HEK293T (cell line): ENCODE data around the gene C1RL.

Source experiments
- FOXA1 ChIP-seq: fragments of 450-650 bp; IDR thresholded peaks from 2 replicates; pipeline ENCODE4 v1.6.1; 2016; ENCODE audit warnings: mild to moderate bottlenecking
- FOXK2 ChIP-seq: fragments of 450-650 bp; IDR thresholded peaks from 2 replicates; pipeline ENCODE4 v1.6.1; 2016; ENCODE audit warnings: mild to moderate bottlenecking
- FOXM1 ChIP-seq: fragments of 450-650 bp; IDR thresholded peaks from 2 replicates; pipeline ENCODE4 v1.6.1; 2017; ENCODE audit warnings: mild to moderate bottlenecking, borderline replicate concordance
- L3MBTL2 ChIP-seq: fragments of 450-650 bp; conservative IDR thresholded peaks from 2 replicates; pipeline ENCODE4 v1.6.1; 2016; ENCODE audit warnings: mild to moderate bottlenecking
- NFRKB ChIP-seq: fragments of 450-650 bp; IDR thresholded peaks from 2 replicates; pipeline ENCODE4 v1.6.1; 2016; ENCODE audit warnings: mild to moderate bottlenecking, moderate library complexity
- SP1 ChIP-seq: fragments of 450-650 bp; IDR thresholded peaks from 2 replicates; pipeline ENCODE4 v1.6.1; 2017
- ZNF384 ChIP-seq: fragments of 450-650 bp; IDR thresholded peaks from 2 replicates; pipeline ENCODE4 v1.6.1; 2016

DNA sequence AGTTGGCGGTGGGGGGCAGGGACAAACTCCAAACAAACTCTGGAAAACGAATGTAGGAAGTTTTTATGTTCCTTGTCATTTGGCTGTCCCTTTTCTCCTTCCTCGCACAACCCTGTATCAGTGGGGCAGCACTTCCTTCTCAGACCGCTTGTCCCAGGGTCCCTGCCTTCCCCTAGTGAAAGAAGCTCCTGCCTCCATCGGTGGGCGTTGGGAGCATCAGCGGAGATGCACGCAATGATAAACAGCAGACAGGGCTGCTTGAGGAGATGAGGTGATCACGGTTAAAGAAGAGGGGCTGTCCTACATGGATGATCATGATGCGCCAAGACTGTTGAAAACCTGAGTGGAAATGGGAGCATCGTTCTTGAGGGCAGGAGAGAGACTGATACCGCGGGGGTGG, 47.9 kb downstream of the C1RL start:
- no peak for TF ChIP-seq SP1
- TF ChIP-seq FOXK2, result no peak
- no peak for TF ChIP-seq NFRKB
- TF ChIP-seq FOXM1, result no peak
- TF ChIP-seq L3MBTL2, result no peak
- TF ChIP-seq FOXA1, result no peak
- no peak for TF ChIP-seq ZNF384
